Osteocyte (in vitro differentiated cells): ENCODE data around the gene BMP2K. TPM values are rescaled to one million over a fixed set of nuclear protein-coding genes. Genes with fewer than 3 reads are reported as not detected.

Experiments
- DNase-seq: peaks from one replicate; pipeline ENCODE4 v3.0.0; 2021; ENCODE audit warnings: mixed read lengths; ENCODE audit not compliant: unreplicated experiment; ENCODE audit errors: extremely low spot score
- H3K27ac Mint-ChIP-seq: one replicate; pipeline ENCODE4 v1.8.0; 2021; ENCODE audit warnings: mild to moderate bottlenecking, mixed read lengths; ENCODE audit not compliant: unreplicated experiment
- H3K27me3 Mint-ChIP-seq: one replicate; pipeline ENCODE4 v1.8.0; 2021; ENCODE audit warnings: mixed read lengths; ENCODE audit not compliant: unreplicated experiment
- H3K36me3 Mint-ChIP-seq: one replicate; pipeline ENCODE4 v1.8.0; 2021; ENCODE audit warnings: mixed read lengths; ENCODE audit not compliant: unreplicated experiment
- H3K4me1 Mint-ChIP-seq: one replicate; pipeline ENCODE4 v1.8.0; 2021; ENCODE audit warnings: mixed read lengths; ENCODE audit not compliant: unreplicated experiment
- H3K4me3 Mint-ChIP-seq: one replicate; pipeline ENCODE4 v1.8.0; 2021; ENCODE audit warnings: mild to moderate bottlenecking, moderate library complexity, mixed read lengths; ENCODE audit not compliant: unreplicated experiment
- H3K9me3 Mint-ChIP-seq: one replicate; pipeline ENCODE4 v1.8.0; 2021; ENCODE audit warnings: mixed read lengths; ENCODE audit not compliant: unreplicated experiment
- total RNA-seq: library from RNA; stranded (reverse); gene quantifications from 2 replicates; pipeline ENCODE4 v1.2.1, GENCODE V29; 2021
- TF ChIP-seq, protein P1 (sequence below): fragments of 200-600 bp; sonication (generic); IDR thresholded peaks from 2 replicates; pipeline ENCODE4 v1.5.0; 2021; ENCODE audit warnings: antibody characterized with exemption, mild to moderate bottlenecking, moderate library complexity

The BMP2K gene
- total RNA-seq, 1 donor from 2014 or later, result 19.5 TPM

DNA sequence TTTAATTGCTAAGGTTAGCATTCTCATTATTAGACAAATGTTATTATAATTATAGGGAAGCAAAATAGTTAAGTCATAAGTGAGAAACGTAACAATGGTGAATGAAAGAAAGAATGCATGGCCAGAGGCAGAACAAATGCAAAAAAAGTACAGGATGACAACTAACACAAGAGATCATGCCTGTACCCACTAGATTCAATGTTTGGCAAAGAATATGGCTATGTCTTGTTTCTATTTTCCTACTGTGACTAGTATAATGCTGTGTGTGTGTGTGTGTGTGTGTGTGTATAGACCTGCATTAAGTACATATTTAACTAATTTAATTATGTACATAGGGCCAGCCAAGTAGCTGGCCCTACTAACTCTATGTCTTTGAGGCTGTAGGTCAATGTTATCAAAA, 12.9 kb upstream of the BMP2K start:
- Mint-ChIP-seq H3K4me3 (no peak overlapping the region), H3K27me3 (no peaks in the 10 kb centered on the region), H3K4me1 (no peaks in the 10 kb centered on the region), H3K27ac (no peak overlapping the region), H3K9me3 (no peaks in the 10 kb centered on the region), H3K36me3 (no peaks in the 10 kb centered on the region)
- TF ChIP-seq, protein P1, sequence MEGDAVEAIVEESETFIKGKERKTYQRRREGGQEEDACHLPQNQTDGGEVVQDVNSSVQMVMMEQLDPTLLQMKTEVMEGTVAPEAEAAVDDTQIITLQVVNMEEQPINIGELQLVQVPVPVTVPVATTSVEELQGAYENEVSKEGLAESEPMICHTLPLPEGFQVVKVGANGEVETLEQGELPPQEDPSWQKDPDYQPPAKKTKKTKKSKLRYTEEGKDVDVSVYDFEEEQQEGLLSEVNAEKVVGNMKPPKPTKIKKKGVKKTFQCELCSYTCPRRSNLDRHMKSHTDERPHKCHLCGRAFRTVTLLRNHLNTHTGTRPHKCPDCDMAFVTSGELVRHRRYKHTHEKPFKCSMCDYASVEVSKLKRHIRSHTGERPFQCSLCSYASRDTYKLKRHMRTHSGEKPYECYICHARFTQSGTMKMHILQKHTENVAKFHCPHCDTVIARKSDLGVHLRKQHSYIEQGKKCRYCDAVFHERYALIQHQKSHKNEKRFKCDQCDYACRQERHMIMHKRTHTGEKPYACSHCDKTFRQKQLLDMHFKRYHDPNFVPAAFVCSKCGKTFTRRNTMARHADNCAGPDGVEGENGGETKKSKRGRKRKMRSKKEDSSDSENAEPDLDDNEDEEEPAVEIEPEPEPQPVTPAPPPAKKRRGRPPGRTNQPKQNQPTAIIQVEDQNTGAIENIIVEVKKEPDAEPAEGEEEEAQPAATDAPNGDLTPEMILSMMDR, result no peak
- DNase-seq, result no peak

DNA sequence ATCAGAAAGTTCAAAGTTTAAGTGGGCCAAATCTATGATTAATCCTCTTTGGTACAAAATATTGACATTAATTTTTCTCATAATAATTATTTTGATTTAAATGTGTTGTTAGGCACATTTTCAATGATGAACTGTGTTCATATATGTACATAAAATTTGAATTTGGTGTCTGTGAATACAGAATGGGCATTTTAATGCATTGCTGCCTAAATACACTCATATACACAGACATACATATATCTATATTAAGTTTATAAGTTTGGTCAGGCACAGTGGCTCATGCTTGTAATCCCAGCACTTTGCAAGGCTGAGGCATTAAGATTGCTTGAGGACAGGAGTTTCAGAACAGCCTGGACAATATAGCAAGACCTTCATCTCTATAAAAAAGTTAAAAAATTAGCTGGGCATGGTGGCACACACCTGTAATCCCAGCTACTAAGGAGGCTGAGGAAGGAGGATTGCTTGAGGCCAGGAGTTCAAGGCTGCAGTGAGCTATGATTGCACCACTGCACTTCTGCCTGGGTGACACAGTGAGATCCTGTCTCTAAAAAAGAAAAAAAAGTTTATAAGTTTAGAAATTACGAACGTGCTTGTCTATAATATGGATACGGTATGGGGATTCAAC, 12.3 kb upstream of the BMP2K start:
- Mint-ChIP-seq H3K27me3 (no peaks in the 10 kb centered on the region), H3K9me3 (no peaks in the 10 kb centered on the region), H3K4me1 (no peaks in the 10 kb centered on the region), H3K4me3 (no peak overlapping the region), H3K27ac (no peak overlapping the region), H3K36me3 (no peaks in the 10 kb centered on the region)
- TF ChIP-seq, protein P1, result no peak
- no peak for DNase-seq

DNA sequence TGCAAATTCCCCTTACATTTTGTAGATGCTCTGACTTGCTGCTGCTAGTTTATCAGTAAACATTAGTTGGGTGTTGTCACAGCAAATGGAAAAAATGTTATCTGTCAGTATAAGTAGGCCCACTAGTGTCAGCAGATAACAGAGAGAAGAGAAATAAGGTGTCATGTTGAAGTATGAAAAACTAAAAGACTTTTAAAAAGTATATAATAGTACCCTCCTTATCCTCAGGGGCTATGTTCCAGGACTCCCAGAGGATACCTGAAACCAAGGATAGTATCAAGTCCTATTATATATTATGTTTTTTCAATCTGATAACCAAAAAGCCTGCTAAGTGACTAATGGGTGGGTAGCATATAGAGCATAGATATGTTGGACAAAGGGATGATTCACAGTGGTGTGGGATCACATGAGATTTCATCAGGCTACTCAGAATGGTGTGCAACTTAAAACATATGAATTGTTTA, 11.6 kb upstream of the BMP2K start:
- peaks cover under 1% of the 10 kb centered on the region for H3K4me1 Mint-ChIP-seq
- H3K36me3 Mint-ChIP-seq, result no peaks in the 10 kb centered on the region
- H3K4me3 Mint-ChIP-seq, result no peak overlapping the region
- H3K9me3 Mint-ChIP-seq, result no peaks in the 10 kb centered on the region
- TF ChIP-seq, protein P1, result no peak
- H3K27me3 Mint-ChIP-seq, result no peaks in the 10 kb centered on the region
- no peak for DNase-seq
- H3K27ac Mint-ChIP-seq, result no peak overlapping the region

DNA sequence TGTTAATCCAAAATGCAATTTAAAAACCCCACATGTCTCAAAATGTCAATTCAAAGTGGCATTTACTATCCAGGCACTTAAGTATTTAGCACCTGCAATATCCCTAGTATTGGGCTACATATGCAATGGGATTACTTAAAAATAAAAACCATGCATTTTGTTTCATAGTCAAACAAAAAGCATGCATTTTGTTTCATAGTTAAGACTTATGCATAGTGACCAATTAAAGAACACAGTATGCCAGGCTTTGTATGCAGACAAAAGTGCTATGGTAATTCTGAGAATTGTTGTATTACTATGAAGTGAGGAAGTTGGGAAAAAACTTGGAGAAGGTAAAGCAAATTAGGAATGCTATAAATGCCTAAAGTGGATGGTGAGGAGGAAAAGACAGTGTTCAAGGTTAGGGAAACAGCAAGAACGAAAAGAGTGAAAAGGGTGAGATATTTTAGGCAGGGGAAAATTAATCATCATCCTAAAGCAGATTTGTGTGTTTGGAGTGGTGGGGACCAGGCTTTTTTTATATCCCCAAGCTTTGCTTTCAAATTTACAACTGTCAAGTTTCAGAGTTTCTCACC, 10.6 kb upstream of the BMP2K start:
- Mint-ChIP-seq H3K36me3 (no peaks in the 10 kb centered on the region), H3K27me3 (no peaks in the 10 kb centered on the region), H3K9me3 (no peaks in the 10 kb centered on the region), H3K4me1 (peaks cover 4% of the 10 kb centered on the region), H3K27ac (no peak overlapping the region), H3K4me3 (no peak overlapping the region)
- no peak for DNase-seq
- TF ChIP-seq, protein P1, result no peak

DNA sequence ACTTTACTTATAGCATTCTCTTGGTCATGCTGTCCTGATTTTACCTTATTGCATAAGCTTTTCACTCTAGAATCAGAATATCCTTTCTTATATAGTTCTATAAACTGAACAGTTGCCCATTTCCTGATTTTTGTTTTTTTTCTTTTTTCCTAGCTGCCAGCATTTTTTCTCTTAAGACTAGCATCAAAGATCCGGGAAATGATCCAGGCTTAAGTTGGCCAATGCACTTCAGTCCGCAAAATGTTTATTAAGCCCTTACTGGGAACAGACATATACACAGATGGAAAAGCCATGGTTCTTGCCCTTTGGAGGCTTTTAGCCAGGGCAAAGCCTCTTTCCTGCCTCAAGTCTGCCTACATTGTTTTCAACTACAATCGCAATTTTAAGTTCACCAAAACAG, 10.1 kb upstream of the BMP2K start:
- TF ChIP-seq, protein P1, result no peak
- H3K27me3 Mint-ChIP-seq, result no peaks in the 10 kb centered on the region
- peaks cover 4% of the 10 kb centered on the region for H3K4me1 Mint-ChIP-seq
- H3K27ac Mint-ChIP-seq, result no peak overlapping the region
- H3K4me3 Mint-ChIP-seq, result no peak overlapping the region
- DNase-seq, result no peak
- H3K9me3 Mint-ChIP-seq, result no peaks in the 10 kb centered on the region
- no peaks in the 10 kb centered on the region for H3K36me3 Mint-ChIP-seq
